K562 (cell line): ENCODE data around the gene PRDM16. TPM values are rescaled to one million over a fixed set of nuclear protein-coding genes. Genes with fewer than 3 reads are reported as not detected.

ENCODE experiments used
- ATAC-seq: fragments of 200-7000 bp; cut with Tn5 transposase; 3 replicates; pipeline ENCODE4 v1.9.1; 2020; ENCODE audit warnings: moderate library complexity
- BruUV-seq: library from RNA; stranded (reverse); fragments of 400-500 nt; replicated peaks from 2 replicates; lab custom pipeline; 2021; lab: Mats Ljungman, UMichigan
- CTCF ChIA-PET: fragments of 300-600 bp; formaldehyde crosslinking; extraction: SDS; loops from one replicate; lab custom pipeline; 2021; ENCODE audit warnings: low intra/inter-chr PET ratio; lab: Yijun Ruan, JAX
- POLR2A ChIA-PET: fragments of 300-600, 350-650 bp; sonication (Branson Sonifier 250); formaldehyde crosslinking; extraction: SDS; loops from one replicate; lab custom pipeline; 2021; ENCODE audit warnings: antibody characterized with exemption, inconsistent platforms; lab: Yijun Ruan, JAX
- DNase-seq, 4 experiments: peaks; one replicate each; pipeline versions ENCODE4 v3.0.0 to v3.0.0-alpha.2; 2011 to 2018; ENCODE audit warnings: low spot score in 3 of 4, mixed read lengths in 3 of 4; ENCODE audit errors: extremely low read depth in 1 of 4
- FAIRE-seq: peaks from 2 replicates; lab custom pipeline; 2011; peaks lifted over from hg19 to GRCh38; lab: Jason Lieb, UNC
- H2AFZ ChIP-seq: 2 replicates; pipeline ENCODE4 v1.6.0; 2011; ENCODE audit warnings: low read depth, low read length, control low read depth, inconsistent platforms
- H3K27ac ChIP-seq: fragments of 200-600 bp; 3 replicates; pipeline ENCODE4 v1.8.0; 2011; ENCODE audit warnings: low read depth, mild to moderate bottlenecking, control low read depth, inconsistent platforms, low read length, moderate library complexity, mixed read lengths; ENCODE audit errors: extremely low read depth
- H3K27me3 ChIP-seq, 2 experiments: fragments of 300-600 bp in 1 of 2; 2 replicates in 1 of 2; 3 replicates in 1 of 2; pipeline versions ENCODE4 v1.6.0 to v1.8.0; 2011; ENCODE audit warnings: inconsistent platforms in 2 of 2, low read length in 2 of 2, mild to moderate bottlenecking in 1 of 2, mixed read lengths in 1 of 2, moderate library complexity in 1 of 2; ENCODE audit not compliant: control insufficient read depth in 2 of 2, insufficient read depth in 2 of 2
- H3K36me3 ChIP-seq: fragments of 300-600 bp; 3 replicates; pipeline ENCODE4 v1.8.0; 2011; ENCODE audit warnings: mild to moderate bottlenecking, low read length, inconsistent platforms; ENCODE audit not compliant: control insufficient read depth, insufficient read depth
- H3K4me1 ChIP-seq, 2 experiments: fragments of 200-600 bp in 1 of 2; replicated peaks in 1 of 2; 2 replicates in 1 of 2; 3 replicates in 1 of 2; pipeline versions ENCODE4 v1.5.1 to v1.8.0; 2011; ENCODE audit warnings: inconsistent platforms in 2 of 2, low read length in 2 of 2, mild to moderate bottlenecking in 1 of 2, mixed read lengths in 1 of 2, moderate library complexity in 1 of 2; ENCODE audit not compliant: control insufficient read depth in 2 of 2, insufficient read depth in 2 of 2
- H3K4me2 ChIP-seq: 2 replicates; pipeline ENCODE4 v1.6.1; 2011; ENCODE audit warnings: low read length, control low read depth, inconsistent platforms, mixed read lengths; ENCODE audit not compliant: insufficient read depth
- H3K4me3 ChIP-seq: fragments of 200-600 bp; sonication (generic), shearing (Covaris generic); 2 replicates; pipeline ENCODE4 v1.5.1; 2016; ENCODE audit warnings: control low read depth, inconsistent platforms
- H3K79me2 ChIP-seq: fragments of 200-600 bp; 3 replicates; pipeline ENCODE4 v1.8.0; 2011; ENCODE audit warnings: low read length, inconsistent platforms; ENCODE audit not compliant: control insufficient read depth, insufficient read depth
- H3K9ac ChIP-seq, 2 experiments: 2 replicates each; pipeline versions ENCODE4 v1.6.0 to v1.6.1; 2011; ENCODE audit warnings: low read depth in 2 of 2, low read length in 2 of 2, control low read depth in 1 of 2, inconsistent platforms in 1 of 2, mild to moderate bottlenecking in 1 of 2, mixed read lengths in 1 of 2; ENCODE audit not compliant: insufficient read depth in 1 of 2
- H3K9me1 ChIP-seq: one replicate; pipeline ENCODE4 v1.6.0; 2011; ENCODE audit warnings: inconsistent platforms, mild to moderate bottlenecking, low read length, moderate library complexity; ENCODE audit not compliant: control insufficient read depth, insufficient read depth
- H3K9me3 ChIP-seq: replicated peaks from 2 replicates; pipeline ENCODE4 v1.5.1; 2011; ENCODE audit warnings: low read depth, low read length, inconsistent platforms; ENCODE audit not compliant: control insufficient read depth, insufficient read depth
- H4K20me1 ChIP-seq: replicated peaks from 2 replicates; pipeline ENCODE4 v1.6.1; 2011; ENCODE audit warnings: low read length, inconsistent platforms, mixed read lengths; ENCODE audit not compliant: control insufficient read depth, insufficient read depth
- CBX3 ChIP-seq, 2 experiments: IDR thresholded peaks; 1 replicate in 1 of 2; 2 replicates in 1 of 2; pipeline ENCODE4 v1.6.1; 2012; ENCODE audit warnings: inconsistent platforms in 2 of 2, low read length in 2 of 2, borderline replicate concordance in 1 of 2, control low read depth in 1 of 2
- DNMT1 ChIP-seq: fragments of 450-650 bp; IDR thresholded peaks from 2 replicates; pipeline ENCODE4 v1.6.1; 2016; ENCODE audit warnings: antibody characterized with exemption, mild to moderate bottlenecking
- EZH2 ChIP-seq: IDR thresholded peaks from 2 replicates; pipeline ENCODE4 v1.6.1; 2012; ENCODE audit warnings: low read depth, mild to moderate bottlenecking, inconsistent platforms, low read length, borderline replicate concordance
- GABPA ChIP-seq: fragments of 200-800 bp; sonication (Bioruptor generic); conservative IDR thresholded peaks from 2 replicates; pipeline ENCODE4 v1.6.1; 2016; ENCODE audit warnings: low read depth, missing genetic modification characterization, missing compliant biosample characterization
- JUNB ChIP-seq: fragments of 450-650 bp; formaldehyde crosslinking; conservative IDR thresholded peaks from 2 replicates; pipeline ENCODE4 v1.4.0; 2020; ENCODE audit warnings: mild to moderate bottlenecking
- LEF1 ChIP-seq: fragments of 450-650 bp; IDR thresholded peaks from 2 replicates; pipeline ENCODE4 v1.6.1; 2016; ENCODE audit warnings: mild to moderate bottlenecking
- MAFG ChIP-seq: fragments of 450-650 bp; conservative IDR thresholded peaks from 2 replicates; pipeline ENCODE4 v1.6.1; 2016; ENCODE audit warnings: missing genetic modification characterization, missing compliant biosample characterization
- PML ChIP-seq: IDR thresholded peaks from 2 replicates; pipeline ENCODE4 v1.6.1; 2012; ENCODE audit warnings: low read length, inconsistent platforms
- TAF15 ChIP-seq: fragments of 200-400 bp; formaldehyde crosslinking; IDR thresholded peaks from 2 replicates; pipeline ENCODE4 v1.6.1; 2017; ENCODE audit warnings: mild to moderate bottlenecking, low read depth, low read length, moderate library complexity
- TCF3 ChIP-seq: sonication (generic); formaldehyde crosslinking; IDR thresholded peaks from 2 replicates; pipeline ENCODE4 v1.4.0; 2020; ENCODE audit warnings: mild to moderate bottlenecking, missing genetic modification reagents
- TCFL5 ChIP-seq: fragments of 250-450 bp; sonication (Bioruptor Pico); conservative IDR thresholded peaks from 2 replicates; pipeline ENCODE4 v1.6.1; 2021; ENCODE audit warnings: mild to moderate bottlenecking, moderate library complexity, matching md5 sums
- ZNF263 ChIP-seq: sonication (generic); formaldehyde crosslinking; IDR thresholded peaks from 2 replicates; pipeline ENCODE4 v1.8.0; 2022; ENCODE audit warnings: mild to moderate bottlenecking, missing genetic modification reagents, borderline replicate concordance
- ZNF77 ChIP-seq: fragments of 250-450 bp; sonication (Bioruptor Pico); IDR thresholded peaks from 2 replicates; pipeline ENCODE4 v1.5.0; 2020
- ZZZ3 ChIP-seq: fragments of 450-650 bp; IDR thresholded peaks from 2 replicates; pipeline ENCODE4 v1.6.1; 2016; ENCODE audit warnings: antibody characterized with exemption, mild to moderate bottlenecking, moderate library complexity
- WGBS: fragments of 100-300 bp; shearing (Covaris generic); methylation state at CpG from one replicate; pipeline ENCODE4 v1.1.6; 2016; ENCODE audit warnings: low coverage, mixed read lengths; ENCODE audit not compliant: insufficient coverage; ENCODE audit errors: missing lambda C conversion rate; 5-methylcytosine and 5-hydroxymethylcytosine counted together
- in situ Hi-C: fragments of 300-500 bp; cut with MboI; formaldehyde crosslinking; loops from 4 replicates; pipeline ENCODE4 v1.15.0; 2018; ENCODE audit warnings: inconsistent platforms, mixed read lengths
- intact Hi-C: fragments of 100-400 bp; cut with micrococcal nuclease; formaldehyde crosslinking; loops from 2 replicates; pipeline ENCODE4 v1.14.2; 2022
- polyA plus RNA-seq, 8 experiments: library from polyadenylated mRNA; depleted of rRNA in 4 of 8; stranded (reverse) in 5 of 8; unstranded in 3 of 8; fragments of >200 nt; fragmentation: Nextera tagmentation in 2 of 8; fragmentation: Illumina TruSeq in 1 of 8; extraction: Ambion mirVana in 2 of 8; extraction: Trizol in 1 of 8; gene quantifications; 2 replicates each; pipeline versions ENCODE4 v1.2.1 to v1.2.3, GENCODE V29; 2011 to 2014; ENCODE audit warnings: inconsistent platforms in 1 of 8, missing spikeins in 1 of 8
- total RNA-seq, 7 experiments: library from RNA; depleted of rRNA in 6 of 7; stranded (reverse); fragments of >200 nt in 6 of 7; fragmentation: Illumina TruSeq in 2 of 7; extraction: Trizol in 2 of 7; gene quantifications; 2 replicates each; pipeline versions ENCODE4 v1.2.1 to v1.2.3, GENCODE V29; 2011 to 2021; ENCODE audit warnings: low replicate concordance in 1 of 7
- TF ChIP-seq, protein P1 (sequence below): fragments of 250-450 bp; sonication (Bioruptor Pico); IDR thresholded peaks from 2 replicates; pipeline ENCODE4 v1.5.0; 2020; ENCODE audit warnings: mild to moderate bottlenecking, borderline replicate concordance

Gene PRDM16
- total and polyA plus RNA-seq, 9 of the 15 experiments (the other 6 are each of a cell fraction or from before 2014, with no cell fraction given): 0.10 to 0.27 TPM; not detected in 7

DNA sequence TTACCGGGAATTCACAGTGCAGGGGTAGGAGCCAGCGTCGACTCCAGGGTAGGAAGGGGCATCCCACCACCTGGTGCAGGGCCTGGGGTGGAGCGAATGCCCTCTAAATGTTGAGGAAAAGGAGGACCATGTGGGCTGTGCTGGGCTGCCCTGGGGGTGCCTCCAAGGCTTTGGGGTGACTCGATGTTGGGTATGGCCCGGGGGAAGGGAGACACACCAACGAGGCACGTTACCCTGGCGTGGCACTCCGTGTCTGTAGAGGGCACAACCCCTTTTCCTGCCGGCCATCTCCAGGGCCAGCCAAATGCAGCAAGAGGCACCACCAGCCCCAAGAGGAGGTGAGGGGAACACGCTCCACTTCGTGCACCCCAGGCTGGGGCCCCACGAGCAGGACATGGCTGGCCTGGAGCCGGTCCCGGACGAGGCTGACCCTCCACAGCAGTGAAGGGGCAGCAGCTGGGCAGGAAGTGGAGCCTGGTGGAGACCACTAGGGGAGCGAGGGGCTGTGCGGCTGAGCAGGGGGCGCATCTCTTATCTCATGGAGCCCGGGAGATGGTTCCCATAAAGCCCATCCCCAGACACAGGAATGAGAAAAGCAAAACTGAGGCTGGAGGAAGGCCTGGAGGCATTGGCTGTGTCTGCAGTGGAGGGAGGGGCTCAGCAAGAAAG lies 36.5 kb upstream of the PRDM16 start:
- ATAC-seq: no peak
- no peak for DNase-seq
- Histone ChIP-seq H4K20me1 (no peaks in the 10 kb centered on the region), H3K9ac (no peak overlapping the region), H3K9me1 (no peaks in the 10 kb centered on the region), H2AFZ (no peak overlapping the region), H3K79me2 (no peaks in the 10 kb centered on the region), H3K36me3 (no peaks in the 10 kb centered on the region), H3K4me1 (no peaks in the 10 kb centered on the region; a peak in 1 of 5 replicates), H3K4me2 (no peak overlapping the region), H3K9me3 (no peaks in the 10 kb centered on the region)
- in situ Hi-C loops: no loop called here
- ChIA-PET POLR2A (interaction anchor here (0.6 kb wide), 1 partner anchor 513 kb away, joined by 3 read pairs; no protein-coding TSS in a partner anchor), CTCF (no interaction called here)
- WGBS: under 1% methylated on average over 17 of the region's 21 CpGs
- no TSS peak for BruUV-seq
- no peak for TF ChIP-seq GABPA (tag)
- no peak for TF ChIP-seq ZZZ3
- no peak for TF ChIP-seq LEF1
- no peak for TF ChIP-seq ZNF77 (CRISPR knock-in tag)
- no peak for TF ChIP-seq EZH2
- TF ChIP-seq DNMT1: no peak
- TF ChIP-seq TCF3 (CRISPR knock-in tag): no peak
- no peak for TF ChIP-seq MAFG (tag)
- TF ChIP-seq JUNB (CRISPR knock-in tag): no peak
- no peak for TF ChIP-seq TAF15
- no peak for TF ChIP-seq TCFL5 (CRISPR knock-in tag)
- TF ChIP-seq ZNF263: no peak
- TF ChIP-seq, protein P1, sequence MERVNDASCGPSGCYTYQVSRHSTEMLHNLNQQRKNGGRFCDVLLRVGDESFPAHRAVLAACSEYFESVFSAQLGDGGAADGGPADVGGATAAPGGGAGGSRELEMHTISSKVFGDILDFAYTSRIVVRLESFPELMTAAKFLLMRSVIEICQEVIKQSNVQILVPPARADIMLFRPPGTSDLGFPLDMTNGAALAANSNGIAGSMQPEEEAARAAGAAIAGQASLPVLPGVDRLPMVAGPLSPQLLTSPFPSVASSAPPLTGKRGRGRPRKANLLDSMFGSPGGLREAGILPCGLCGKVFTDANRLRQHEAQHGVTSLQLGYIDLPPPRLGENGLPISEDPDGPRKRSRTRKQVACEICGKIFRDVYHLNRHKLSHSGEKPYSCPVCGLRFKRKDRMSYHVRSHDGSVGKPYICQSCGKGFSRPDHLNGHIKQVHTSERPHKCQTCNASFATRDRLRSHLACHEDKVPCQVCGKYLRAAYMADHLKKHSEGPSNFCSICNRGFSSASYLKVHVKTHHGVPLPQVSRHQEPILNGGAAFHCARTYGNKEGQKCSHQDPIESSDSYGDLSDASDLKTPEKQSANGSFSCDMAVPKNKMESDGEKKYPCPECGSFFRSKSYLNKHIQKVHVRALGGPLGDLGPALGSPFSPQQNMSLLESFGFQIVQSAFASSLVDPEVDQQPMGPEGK: no peak
- no peak for TF ChIP-seq PML
- TF ChIP-seq CBX3 (IDR thresholded peaks at IDR 0.05; ENCODE audit: borderline replicate concordance in 1 of 2, low read length in 2 of 2): no peak
- TF ChIP-seq, all 486 proteins: peak for 0
- no peak for FAIRE-seq
- Histone ChIP-seq H3K27ac (no peak overlapping the region), H3K4me3 (no peak overlapping the region), H3K27me3 (peaks cover 13 to 61% of the 10 kb centered on the region in 2 experiments; a peak in 4 of 5 replicates)
- intact Hi-C loops: no loop called here
